ENCODE measurements around the gene SRGAP3.

- TF ChIP-seq EZH2 (IDR thresholded peaks at IDR 0.05; ENCODE audit: borderline replicate concordance, low read depth, low read length, poor library complexity, severe bottlenecking): no peak
- TF ChIP-seq, protein P1, sequence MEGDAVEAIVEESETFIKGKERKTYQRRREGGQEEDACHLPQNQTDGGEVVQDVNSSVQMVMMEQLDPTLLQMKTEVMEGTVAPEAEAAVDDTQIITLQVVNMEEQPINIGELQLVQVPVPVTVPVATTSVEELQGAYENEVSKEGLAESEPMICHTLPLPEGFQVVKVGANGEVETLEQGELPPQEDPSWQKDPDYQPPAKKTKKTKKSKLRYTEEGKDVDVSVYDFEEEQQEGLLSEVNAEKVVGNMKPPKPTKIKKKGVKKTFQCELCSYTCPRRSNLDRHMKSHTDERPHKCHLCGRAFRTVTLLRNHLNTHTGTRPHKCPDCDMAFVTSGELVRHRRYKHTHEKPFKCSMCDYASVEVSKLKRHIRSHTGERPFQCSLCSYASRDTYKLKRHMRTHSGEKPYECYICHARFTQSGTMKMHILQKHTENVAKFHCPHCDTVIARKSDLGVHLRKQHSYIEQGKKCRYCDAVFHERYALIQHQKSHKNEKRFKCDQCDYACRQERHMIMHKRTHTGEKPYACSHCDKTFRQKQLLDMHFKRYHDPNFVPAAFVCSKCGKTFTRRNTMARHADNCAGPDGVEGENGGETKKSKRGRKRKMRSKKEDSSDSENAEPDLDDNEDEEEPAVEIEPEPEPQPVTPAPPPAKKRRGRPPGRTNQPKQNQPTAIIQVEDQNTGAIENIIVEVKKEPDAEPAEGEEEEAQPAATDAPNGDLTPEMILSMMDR (conservative IDR thresholded peaks at IDR 0.05; ENCODE audit: low read depth, low read length): no peak
These were observed 264.9 kb downstream of the SRGAP3 start for GRCh38 chr3:8984526-8984925.

All from A673 (cell line).